DMS 273 (cell line): ENCODE measurements around the gene NAA10.

Experiments
- DNase-seq: peaks from one replicate; lab custom pipeline; 2025; ENCODE audit not compliant: unreplicated experiment; lab: John Stamatoyannopoulos, UW

Gene NAA10

DNA sequence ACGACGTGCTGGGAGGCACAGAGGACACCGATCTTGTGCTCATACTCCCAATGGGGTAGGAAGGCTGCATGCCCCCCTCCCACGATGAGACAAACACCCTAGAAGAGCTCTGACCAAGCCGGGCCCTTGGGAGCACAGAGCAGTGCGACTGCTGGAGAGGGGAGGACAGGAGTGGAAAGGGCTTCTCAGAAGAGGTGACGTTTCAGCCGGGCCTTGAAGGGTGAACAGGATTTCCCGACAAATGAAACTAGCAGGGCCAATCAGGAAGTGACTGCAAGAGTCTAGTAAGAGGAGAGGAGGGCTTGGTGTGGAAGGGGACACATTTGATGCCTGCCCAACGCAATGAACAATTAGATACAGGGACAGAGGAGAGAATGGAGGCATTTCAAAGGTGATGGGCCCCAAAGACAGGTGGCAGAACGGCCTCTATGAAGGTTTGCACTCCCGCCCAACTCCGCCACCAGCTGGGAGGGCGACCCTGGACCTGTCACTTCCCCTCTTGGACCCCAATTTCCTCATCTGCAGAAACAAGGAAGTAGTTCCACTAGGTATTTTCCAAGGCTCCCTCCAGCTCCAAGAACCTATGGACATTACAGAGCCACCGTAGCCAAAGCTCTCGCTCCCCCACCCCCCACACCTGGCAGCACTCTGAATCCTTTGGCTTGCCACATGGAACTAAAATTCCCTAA, 32.8 kb upstream of the NAA10 start:
- DNase-seq = no peak

GRCh38 chrX:153966841-153967535, 32.2 kb upstream of the NAA10 start:
- no peak for DNase-seq

GRCh38 chrX:153966283-153966688, 31.4 kb upstream of the NAA10 start:
- no peak for DNase-seq

GRCh38 chrX:153965406-153965805, 30.6 kb upstream of the NAA10 start:
- DNase-seq = no peak

- no peak for DNase-seq
These were observed 29.3 kb upstream of the NAA10 start for GRCh38 chrX:153964105-153964504.

DNA sequence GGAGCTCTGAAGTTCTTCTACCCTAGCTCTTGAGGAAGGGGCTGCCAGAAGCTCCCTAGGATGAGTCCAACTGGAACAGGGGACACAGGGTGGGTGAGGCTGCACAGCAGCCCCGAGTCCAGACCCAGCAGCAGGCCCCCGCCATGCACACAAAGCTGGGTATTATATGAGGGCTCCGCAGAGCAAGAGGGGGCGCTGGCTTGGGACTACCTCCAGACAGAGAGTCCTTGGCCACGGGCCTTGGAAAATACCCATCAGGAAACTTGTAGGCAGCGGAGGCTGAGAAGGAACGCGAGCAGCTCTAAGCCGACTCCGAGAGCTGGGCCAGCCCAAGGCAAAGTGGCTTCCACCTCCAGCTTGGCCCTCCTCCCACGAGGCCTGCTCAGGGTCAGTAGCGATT, 28.7 kb upstream of the NAA10 start:
- DNase-seq = no peak

DNA sequence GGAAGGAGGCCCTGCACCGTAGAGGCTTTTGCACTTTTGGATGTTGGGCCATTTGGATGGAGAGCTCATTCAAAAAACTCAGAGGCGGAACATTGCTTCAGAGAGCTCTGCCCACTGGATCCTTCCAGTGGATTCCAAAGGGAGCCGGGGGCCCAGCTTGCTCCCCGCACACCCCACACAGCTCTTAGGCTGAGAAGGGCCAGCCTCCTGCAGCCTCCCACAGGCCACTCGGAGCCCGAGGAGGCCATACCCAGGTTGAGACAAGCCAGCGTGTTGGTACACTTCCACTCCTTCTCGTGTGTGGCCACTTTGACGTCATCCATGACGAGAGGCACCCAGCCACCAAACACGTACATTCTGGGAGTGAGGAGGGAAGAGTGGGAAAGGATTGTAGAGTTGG, 26.5 kb upstream of the NAA10 start:
- DNase-seq = no peak

GRCh38 chrX:153960786-153961185, 25.9 kb upstream of the NAA10 start:
- no peak for DNase-seq

GRCh38 chrX:153960077-153960476, 25.2 kb upstream of the NAA10 start:
- DNase-seq = no peak

DNA sequence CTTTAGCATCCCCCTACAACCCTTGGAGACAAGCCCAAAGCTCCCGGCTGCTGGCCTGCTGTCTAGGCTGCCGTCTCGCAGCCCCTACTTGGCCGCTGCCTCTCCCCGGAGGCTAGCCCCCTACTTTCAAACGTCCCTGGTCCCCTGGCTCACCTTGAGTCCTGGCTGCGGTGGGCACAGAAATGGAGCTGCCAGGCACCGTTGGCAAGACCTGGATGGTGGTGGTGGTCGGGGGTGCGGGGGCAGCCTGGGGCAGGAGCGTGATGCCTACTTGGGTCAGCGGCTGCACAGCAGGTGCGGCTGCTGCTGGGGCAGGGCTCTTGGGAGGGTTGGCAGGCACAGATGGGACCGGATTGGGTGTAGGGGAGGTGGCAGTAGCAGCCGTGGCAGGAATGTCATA, 24.8 kb upstream of the NAA10 start:
- DNase-seq = no peak

- DNase-seq = no peak
These were observed 23.8 kb upstream of the NAA10 start for GRCh38 chrX:153958605-153959004.

DNA sequence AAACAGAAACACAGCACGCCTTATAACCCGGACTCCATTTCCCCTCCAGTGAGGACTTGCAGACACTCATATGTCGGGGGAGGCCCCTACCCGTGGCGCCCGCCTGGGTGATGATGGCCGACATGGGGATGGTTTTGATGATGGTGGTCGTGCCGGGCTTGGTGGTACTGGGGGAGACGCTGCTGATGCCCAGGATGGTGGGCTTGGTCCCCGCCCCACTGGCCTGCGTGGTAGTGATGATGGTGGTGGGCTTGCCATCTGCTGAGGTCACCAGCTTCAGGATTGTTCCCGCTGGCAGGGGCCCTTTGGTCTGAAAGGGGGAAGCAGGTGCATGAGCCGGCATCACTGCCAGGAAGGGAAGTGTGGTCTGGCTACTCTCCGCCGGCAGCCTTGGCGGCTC, 22.4 kb upstream of the NAA10 start:
- no peak for DNase-seq

DNA sequence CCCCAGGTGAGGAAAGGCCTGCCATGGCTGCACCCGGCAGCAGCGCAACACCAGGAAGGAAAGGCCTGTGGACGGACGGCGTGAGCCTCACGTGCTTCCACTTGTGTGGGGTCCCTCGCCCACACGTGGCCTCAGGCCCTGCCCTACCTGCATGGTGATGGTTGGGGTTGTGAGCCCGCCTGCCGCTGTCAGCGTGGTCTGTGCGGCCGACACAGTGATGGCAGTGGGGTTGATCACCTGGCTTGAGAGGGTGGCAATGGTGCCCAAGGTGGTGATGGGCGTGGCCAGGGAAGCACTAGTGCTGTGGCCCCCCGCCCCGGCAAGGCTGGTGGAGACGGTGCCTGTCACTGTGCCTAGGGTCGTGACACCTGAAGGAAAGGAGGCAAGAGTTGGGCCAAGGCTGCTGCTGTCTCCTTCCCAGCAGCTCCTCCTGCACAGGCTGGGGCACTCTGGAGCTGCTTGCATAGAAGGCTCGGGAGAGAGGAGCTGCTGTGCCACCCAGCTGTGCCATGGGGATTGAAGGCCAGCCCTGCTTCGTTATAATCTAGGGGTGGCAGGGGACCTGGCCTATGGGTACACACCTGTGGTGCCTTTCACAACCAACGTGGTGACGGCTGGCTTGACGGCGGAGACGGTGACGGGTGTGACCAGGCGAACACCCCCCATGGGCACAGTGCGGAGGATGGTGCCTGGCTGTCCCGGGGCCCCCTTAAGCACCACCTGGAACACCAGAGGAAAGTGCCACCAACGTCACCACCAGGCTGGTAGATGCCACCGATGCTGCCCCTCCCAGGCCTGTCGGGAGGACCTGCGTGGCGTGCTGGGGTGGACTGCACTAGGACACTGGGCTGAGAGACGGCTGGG, 21.4 kb upstream of the NAA10 start:
- no peak for DNase-seq

- no peak for DNase-seq
These were observed 20.4 kb upstream of the NAA10 start for GRCh38 chrX:153955228-153955732.

GRCh38 chrX:153954558-153955227, 19.9 kb upstream of the NAA10 start:
- no peak for DNase-seq

- DNase-seq = no peak
These were observed 19.2 kb upstream of the NAA10 start for GRCh38 chrX:153953892-153954557.

GRCh38 chrX:153953342-153953830, 18.5 kb upstream of the NAA10 start:
- peak; percentile 94 for DNase-seq

GRCh38 chrX:153952373-153953026, 17.7 kb upstream of the NAA10 start:
- no peak for DNase-seq

DNA sequence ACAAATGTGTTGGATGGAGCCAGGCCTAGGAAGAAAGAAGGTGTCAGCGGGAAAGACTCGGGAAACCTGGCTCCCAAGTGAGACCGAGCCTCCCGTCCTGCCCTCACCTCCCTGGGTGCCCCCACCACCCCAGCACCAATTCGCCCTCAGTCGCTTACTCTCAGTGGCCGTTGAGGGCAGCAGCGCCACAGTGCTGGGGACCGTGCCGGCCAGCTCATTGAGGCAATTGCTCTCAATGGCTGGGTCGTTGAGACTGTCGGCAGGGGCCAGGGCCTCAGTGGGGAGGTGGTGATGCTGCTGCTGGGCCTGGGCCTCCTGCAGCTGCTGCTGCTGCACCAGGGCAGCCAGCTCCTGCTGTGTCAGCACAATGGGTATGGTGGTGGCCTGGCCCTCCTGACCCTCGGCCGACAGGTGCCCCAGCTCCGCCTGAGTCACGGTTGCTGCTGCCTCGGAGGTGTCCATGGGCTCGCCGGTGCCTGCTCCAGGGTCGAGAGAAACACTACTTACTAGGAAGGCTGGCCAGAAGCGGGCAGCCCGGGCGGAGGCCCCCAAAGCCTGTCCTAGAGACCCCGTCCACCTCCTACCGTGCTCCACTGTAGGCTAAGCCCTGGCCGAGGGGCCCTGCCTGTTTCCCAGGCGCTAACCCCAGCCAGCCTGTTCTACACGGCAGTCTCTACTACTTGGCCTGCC, 17.0 kb upstream of the NAA10 start:
- no peak for DNase-seq
